Endothelial cell of hepatic sinusoid (primary cell): ENCODE results near the gene PRIM2.
"Not testable (repeated sequence)": the region's sequence is repeated elsewhere in the genome, so short reads cannot be mapped to it uniquely, and the experiment has no call there.

Experiments
- in situ Hi-C: cut with HindIII; loops from 2 replicates; pipeline ENCODE4 v1.10.0; 2017; ENCODE audit warnings: low sequenced_read_pairs

Gene PRIM2

DNA sequence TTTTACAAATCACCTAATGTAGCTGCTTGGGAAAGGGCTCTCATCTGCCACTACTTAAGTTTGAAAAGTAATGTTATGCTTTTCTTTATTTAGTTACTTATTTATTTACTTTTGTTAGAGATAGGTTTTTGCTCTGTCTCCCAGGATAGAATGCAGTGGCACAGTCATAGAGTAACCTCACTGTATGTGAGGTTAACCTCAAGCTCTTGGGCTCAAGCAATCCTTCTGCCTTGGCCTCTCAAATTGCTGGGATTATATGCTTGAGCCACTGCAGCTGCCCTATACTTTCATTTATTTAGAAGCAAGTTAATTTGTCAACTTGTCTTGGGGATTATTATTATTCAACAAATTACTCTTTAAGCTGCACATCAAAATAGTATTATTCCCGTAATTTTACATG lies 255.4 kb downstream of the PRIM2 start:
- in situ Hi-C loops, result not testable (repeated sequence)

DNA sequence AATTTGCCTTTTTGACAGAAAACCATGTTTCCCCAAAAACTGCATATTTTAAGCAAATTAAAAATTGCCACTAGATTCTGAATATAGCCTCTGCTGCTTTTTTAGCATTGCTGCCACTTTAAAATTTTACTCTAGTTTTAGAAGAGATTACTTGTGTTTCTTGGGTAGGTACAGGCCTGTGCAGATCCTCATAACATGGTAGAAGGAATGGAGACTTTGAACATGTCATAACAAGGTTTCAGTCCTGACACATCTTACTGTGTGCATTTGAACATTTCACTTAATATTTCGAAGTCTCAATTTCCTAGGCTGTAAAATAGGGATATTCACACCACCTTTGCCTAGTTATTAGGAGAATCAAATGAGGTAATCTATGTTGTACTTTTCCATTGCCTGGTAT lies 259.6 kb downstream of the PRIM2 start:
- in situ Hi-C loops, result not testable (repeated sequence)

DNA sequence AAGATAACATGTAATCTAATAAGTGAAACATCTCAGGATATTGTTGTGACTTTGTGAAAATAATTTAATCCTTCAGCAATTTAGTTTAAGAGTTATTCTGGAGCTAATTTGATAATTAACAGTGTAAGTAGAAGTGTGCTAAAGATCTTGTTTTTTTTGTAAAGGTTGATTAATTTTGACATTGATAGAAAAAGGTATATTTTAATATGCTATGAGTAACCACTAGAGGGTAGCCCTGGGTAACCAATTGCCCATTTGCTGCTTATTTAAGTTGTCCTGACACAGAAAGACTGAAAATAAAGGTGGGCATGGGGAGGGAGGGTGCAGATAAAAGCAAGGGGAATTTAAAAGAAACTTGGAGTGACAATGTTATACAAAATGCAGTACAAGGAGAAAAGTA lies 262.1 kb downstream of the PRIM2 start:
- in situ Hi-C loops, result not testable (repeated sequence)

DNA sequence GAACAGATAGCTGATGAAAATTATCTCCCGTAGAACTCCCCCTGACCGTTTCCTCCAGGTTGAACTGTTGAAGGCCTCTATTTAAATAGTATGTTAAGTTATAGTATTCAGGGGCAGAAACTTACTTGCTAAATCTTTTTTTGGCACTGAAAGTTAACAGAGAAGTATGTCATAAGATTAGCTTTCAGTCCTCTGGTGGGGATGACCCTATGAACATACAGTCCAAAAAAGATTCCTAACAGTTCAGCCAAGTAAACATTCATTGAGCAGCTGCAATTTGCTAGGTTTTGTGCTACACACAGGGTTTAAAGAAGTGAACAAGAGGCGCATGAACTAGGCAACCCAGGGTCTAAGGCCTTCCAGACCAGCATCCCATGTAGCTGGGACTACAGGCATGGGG lies 264.2 kb downstream of the PRIM2 start:
- in situ Hi-C loops, result not testable (repeated sequence)

DNA sequence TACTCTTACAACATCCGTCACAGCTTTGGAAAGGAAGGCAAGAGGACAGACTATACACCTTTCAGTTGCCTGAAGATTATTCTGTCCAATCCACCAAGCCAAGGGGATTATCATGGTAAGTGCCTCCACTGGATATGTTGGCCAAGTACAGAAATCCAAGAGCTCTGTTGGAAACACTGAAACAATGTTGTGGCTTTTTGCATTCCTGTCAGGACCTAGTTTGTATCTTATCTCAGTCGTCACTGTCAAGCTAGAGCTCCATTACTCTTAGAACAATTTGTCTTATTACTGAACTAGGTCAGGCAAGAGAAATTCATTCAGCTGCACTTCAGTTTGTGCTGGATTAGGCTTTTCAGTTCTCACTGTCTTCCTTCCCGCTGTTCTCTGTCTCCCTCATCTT lies 283.7 kb downstream of the PRIM2 start:
- in situ Hi-C loops, result not testable (repeated sequence)

DNA sequence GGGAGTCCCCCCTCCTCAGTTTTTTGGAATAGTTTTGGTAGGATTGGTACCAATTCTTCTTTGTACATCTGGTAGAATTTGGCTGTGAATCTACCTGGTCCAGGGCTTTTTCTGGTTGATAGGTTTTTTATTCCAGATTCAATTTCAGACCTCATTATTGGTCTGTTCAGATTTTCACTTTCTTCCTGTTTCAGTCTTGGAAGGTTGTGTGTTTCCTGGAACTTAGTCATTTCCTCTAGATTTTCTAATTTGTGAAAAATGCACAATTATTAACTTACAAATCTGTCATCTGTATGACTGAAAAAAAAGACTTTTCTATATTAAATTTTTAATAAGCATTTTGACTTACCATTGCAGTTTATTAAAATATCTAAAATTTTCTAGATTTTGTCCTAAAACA lies 287.9 kb downstream of the PRIM2 start:
- in situ Hi-C loops, result not testable (repeated sequence)

DNA sequence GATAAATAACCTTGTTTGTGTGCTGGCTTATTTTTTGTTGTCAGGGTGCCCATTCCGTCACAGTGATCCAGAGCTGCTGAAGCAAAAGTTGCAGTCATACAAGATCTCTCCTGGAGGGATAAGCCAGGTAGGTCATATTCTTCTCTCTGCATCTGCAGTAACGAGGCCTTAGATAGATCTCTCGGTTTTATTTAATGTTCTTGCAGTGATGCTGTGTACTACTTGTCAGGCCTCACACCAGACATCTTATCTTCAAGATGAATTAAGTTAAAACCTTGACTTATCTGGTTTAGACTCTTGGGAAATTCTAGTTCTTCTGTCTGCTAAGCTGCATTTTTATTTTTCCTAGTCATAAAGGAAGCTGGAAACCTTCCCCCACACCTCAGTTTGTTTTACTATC lies 288.9 kb downstream of the PRIM2 start:
- in situ Hi-C loops, result not testable (repeated sequence)

DNA sequence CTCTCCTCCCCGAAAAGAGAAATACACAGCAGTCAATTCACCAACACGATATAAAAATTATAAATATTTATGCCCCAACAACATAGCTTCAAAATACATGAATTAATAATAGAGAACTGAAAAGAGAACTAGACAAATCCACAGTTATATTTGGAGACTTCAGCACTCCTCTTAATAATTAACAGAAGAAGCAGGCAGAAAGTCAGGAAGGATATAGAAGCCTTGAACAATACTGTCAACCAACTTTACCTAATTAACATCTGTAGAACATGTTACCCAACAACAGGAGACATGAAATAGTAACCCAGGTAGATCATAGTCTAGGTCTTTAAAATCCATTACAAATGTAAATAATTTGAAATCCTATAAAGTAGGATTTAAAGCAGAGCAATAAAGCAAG lies 293.2 kb downstream of the PRIM2 start:
- in situ Hi-C loops, result not testable (repeated sequence)

DNA sequence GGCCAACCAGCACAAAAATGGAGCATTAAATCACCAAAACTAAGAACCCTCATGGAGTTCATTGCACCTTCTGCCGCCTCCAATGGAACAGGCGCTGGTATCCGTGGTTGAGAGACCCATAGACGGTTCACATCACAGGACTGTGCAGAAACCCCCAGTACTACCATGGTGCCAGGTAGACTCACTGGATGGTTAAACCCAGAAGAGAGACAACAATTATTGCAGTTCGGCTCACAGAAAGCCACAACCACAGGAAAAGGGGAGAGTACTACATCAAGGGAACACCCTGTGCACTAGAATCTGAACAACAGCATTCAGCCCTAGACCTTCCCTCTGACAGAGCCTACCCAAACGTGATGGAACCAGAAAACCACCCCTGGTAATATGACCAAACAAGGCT lies 301.5 kb downstream of the PRIM2 start:
- in situ Hi-C loops, result not testable (repeated sequence)

DNA sequence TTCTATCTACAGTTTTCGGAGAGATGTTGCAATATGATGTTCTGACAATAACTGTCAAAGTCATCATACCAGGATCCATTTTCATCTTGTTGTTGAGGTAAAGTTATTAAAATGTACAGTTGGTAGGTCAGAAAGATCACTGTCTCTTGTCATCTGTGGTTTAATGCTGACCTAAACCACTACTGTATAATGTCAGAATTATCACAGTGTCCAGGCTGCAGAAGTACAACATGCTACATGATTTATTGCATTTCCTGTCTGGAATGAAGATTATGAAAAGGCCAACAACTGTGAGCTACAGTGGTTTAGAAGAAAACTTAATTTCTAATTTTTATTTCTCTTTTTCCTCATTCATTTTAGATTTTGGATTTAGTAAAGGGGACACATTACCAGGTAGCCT lies 314.3 kb downstream of the PRIM2 start:
- in situ Hi-C loops, result not testable (repeated sequence)

DNA sequence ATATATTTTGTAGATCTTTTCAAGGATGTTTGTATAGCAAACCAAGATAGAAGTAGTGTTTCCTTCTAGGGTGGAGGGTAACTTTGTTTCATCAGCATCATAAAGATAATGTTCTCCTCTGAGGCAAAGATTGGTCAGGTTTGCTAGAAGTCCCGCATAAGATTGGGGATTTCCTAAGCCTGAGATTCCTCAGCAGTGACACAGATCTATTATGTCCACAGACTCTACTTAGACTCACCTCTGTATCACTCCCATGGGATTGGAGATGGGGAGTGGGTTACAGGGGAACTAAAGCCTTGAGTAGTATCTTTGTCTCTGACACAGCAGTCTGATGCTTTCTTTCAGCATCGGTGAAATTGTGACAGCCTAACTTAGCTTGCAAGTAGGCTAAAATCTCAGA lies 341.1 kb downstream of the PRIM2 start:
- in situ Hi-C loops, result not testable (repeated sequence)

DNA sequence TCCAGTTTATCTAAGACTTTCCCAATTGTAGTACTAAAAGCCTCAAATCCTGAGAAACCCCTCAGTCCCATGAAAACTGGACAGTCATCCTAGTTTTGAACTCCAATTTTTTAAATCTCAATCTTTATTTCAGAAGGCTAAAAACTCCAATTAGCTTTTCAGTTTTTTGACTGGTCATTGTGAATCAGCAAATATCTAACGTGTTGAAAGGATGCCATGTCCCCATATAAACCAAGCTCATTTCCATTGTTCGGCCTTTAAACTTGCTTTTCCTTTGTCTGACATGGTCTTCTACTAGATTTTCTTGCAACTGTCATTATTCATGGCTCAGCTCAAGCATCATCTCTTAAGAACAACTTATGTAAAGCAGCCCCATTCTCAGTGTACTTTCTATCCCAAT lies 342.4 kb downstream of the PRIM2 start:
- in situ Hi-C loops, result not testable (repeated sequence)

DNA sequence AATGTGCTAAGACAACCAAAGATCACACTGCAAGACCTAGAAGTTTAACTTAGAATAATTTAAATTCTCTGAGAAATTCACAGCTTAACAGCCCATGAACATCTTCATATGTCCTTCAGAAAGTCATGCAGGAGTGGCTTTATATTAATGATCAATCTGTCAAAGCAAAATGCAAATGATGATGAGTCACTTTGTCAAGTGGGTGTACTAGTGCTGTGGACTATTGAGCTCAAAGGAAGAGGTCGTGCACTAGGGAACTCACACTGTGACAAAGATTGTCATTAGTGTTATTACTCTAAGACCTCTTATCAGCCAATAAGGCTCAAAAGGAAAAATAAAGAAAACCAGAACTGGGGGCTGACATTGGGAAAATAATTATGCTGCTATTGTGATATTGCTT lies 343.5 kb downstream of the PRIM2 start:
- in situ Hi-C loops, result not testable (repeated sequence)

DNA sequence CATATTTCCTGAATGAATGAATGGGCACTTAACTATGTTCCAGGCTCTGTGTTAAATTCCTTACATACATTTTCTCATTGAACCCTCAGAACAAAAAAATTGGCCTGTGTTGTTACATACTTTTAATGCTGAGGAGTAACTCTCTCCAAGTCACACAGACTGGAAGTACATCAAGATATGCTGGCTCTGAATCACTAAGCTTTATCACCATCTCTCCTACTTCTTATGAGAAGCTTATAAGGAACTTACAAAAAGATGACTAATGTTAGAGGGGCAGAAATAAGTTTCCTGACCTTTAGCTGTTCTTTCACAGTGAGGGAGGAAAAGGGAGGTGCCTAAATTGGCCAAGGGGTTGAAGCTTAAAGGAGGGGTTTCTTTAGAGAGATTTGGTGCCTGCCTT lies 350.7 kb downstream of the PRIM2 start:
- in situ Hi-C loops, result not testable (repeated sequence)

DNA sequence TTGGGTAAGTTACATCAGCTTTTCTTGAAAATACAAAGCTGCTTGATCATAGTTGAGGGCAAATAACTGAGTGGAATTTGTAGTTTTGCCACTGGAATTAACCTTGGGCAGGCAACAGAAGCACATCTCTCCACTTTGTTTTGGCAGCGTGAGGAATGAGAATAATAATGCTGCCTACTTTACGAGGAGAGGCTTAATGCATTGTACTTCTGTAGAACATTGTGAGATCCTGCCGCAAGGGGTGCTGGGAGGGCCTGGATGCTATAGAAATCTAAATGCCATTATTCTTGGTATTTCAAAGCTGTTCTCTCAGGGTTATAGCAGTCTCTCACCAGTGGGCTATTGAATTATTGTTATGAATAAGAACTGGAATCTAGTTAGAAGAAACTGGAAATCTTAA lies 353.8 kb downstream of the PRIM2 start:
- in situ Hi-C loops, result not testable (repeated sequence)

DNA sequence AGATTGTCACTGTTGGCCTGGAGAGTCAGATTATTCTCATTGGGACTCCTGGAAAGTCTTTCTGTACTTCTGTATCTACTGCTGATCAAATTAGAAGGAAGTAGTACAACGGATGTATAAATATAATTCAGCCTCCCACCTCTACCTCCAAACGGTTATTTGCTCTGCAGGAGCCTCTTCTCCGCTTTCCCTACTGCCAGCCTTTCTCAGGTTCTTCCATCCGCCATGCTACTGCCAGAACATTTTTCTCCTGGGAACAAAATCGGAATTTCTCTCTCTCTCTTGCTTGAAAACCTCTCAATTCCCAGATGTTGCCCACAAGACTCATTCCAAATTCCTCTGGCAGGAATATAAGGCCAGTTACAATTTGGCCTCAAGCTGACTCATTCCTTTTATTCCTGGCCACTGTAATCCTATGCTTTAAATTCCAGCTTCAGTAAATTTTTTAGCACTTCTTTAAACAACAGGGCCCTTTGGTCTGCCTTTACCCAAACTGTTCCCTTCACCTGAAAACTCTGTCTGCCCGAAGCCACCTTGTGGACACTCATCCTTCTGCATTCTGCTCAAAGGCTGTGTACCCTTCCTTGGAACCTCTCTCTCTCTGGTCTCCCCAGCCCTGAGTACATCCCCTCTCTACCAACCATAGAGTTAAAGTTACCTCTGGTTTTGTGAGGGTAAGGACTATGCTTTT lies 354.7 kb downstream of the PRIM2 start:
- in situ Hi-C loops, result not testable (repeated sequence)

DNA sequence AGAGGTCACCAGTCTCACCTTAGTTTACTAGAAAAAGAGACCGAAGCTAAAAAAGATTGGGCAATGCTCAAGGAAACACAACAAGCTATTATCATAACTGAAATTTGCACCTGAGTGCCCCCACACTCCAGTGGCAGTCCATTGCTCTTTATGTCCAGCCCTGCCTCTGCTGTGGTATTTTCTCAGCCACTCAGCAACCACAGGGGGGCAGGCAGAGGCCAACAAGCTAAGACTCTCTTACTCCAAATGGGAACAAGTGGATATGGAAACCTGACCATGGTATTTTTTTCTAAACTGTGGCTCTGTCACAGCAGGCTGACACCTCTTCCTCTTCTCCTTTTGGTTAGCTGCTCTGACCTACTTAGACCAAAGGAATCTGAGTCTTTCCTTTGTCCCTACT lies 355.9 kb downstream of the PRIM2 start:
- in situ Hi-C loops, result not testable (repeated sequence)

DNA sequence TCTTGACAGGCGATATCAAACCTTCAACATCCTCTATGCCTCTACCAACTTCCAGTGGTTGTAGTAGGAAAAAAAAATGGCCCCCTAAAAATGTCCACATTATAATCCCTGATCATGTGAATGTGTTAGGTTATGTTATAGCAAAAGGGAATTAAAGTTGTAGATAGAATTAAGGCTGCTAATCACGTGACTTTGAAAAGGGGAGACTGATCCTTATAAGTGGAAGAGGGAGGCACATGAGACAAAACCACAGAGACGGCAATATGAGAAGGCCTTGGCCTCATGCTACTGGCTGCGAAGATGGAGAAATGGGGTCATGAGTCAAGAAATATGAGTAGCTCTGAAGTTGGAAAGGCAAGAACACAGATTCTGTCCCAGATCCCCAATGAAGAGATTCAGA lies 358.0 kb downstream of the PRIM2 start:
- in situ Hi-C loops, result not testable (repeated sequence)

DNA sequence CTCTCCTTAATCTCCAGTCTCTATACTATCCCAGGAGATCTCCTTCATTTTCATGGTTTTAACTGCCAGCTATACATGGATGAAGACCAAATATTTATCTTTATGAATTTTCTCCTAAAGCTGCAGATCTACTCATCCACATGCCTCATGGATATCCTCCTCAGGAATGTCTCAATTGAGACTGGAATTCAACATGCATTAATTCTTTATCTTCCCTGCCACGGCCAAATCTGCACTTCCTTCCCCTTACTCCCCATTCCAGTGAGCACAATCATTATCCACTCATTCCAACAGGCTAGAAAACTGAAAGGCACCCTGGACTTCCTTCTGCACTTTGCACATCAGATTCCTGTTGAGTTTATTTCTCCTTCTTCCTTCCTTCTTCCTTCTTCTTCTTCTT lies 379.0 kb downstream of the PRIM2 start:
- in situ Hi-C loops, result not testable (repeated sequence)
